GM19463 (cell line): ENCODE data around the gene MRAP2.
"Not testable (repeated sequence)": the region's sequence is repeated elsewhere in the genome, so short reads cannot be mapped to it uniquely, and the experiment has no call there.

Experiments
- ATAC-seq: cut with Tn5 transposase; IDR thresholded peaks from one replicate; pipeline ENCODE4 v1.9.1; 2021; ENCODE audit warnings: mild to moderate bottlenecking, moderate library complexity; ENCODE audit not compliant: unreplicated experiment

MRAP2 gene

DNA sequence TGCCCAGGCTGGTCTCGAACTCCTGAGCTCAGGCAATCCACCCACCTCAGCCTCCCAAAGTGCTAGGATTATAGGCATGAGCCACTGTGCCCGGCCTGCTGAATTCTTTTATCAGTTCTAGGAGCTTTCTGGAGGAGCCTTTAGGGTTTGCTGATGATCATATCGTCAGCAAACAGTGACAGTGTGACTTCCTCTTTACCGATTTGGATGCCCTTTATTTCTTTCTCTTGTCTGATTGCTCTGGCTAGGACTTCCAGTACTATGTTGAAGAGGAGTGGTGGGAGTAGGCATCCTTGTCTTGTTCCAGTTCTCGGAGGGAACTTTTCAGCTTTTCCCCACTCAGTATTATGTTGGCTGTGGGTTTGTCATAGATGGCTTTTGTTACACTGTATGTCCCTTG, 35.3 kb downstream of the MRAP2 start:
- not testable (repeated sequence) for ATAC-seq

DNA sequence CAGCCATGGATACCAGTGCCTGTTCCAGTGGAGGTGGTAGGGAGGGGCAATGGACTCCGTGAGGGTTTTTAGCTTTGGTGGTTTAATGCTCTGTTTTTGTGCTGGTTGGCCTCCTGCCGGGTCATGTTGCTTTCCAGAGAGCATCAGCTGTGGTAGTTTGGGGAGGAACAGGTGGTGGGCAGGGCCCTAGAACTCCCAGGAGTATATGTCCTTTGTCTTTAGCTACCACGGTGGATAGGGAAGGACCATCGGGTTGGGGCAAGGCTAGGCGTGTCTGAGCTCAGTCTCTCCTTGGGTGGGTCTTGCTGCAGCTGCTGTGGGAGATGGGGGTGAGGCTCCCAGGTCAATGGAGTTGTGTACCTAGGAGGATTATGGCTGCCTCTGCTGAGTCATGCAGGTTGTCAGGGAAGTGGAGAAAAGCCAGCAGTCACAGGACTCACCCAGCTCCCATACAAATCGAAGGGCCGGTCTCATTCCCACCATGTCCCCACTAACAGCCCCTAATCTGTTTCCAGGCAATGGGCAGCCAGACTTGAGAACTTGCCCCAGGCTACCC, 38.9 kb downstream of the MRAP2 start:
- ATAC-seq = no peak

DNA sequence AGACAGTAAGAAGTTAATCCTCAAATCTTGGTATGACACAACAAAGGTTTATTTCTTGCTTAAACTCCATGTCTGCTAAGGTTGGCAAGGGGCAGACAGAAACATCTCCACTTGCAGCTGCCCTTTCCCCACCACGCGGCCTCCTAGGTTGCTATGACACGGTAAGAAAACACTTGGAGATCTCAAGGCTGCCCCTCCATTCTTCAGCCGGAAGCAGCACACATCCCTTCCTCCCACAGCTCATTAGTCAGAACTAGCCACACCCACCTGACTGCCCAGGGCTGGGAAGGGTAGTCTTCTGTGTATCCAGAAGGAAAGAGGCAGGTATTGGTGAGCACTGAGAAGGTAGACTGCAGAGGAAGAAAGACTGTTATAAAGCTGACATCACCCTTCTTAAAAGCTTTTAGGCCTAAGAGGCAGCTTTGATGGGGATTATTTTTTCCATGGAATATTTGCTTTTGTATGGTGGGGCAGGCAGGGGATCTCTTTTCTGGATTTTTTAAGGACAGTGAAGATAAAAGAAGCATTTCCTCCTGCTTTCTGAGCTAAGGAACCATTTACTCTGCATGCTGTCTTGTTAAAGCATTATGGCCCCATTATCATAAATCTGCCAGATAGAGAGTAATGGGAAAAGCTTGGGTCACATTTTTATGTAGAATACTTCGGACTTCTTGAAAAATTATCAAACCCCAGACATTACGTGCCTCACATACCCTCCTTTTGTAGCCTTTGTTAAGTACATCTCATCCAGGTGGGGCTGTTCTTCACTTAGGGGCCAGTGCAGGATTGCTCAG, 41.6 kb downstream of the MRAP2 start:
- no peak for ATAC-seq

DNA sequence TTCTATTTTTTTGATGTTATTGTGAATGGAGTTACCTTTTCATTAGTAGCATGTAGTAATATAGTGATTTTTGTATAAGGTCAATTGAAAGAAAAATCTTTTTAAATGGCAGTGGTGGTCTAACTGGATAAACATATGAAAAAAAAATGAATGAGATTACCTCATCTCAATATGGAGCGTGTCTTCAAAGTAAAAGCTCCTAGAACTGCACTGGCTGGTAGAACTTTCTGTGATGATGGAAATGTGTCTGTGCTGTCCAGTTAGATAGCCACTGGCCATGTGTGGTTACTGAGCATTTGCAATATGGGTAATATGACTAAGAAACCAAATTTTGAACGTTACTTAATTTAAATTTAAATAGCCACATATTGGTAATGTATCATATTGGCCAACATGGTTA, 44.1 kb downstream of the MRAP2 start:
- ATAC-seq = no peak

DNA sequence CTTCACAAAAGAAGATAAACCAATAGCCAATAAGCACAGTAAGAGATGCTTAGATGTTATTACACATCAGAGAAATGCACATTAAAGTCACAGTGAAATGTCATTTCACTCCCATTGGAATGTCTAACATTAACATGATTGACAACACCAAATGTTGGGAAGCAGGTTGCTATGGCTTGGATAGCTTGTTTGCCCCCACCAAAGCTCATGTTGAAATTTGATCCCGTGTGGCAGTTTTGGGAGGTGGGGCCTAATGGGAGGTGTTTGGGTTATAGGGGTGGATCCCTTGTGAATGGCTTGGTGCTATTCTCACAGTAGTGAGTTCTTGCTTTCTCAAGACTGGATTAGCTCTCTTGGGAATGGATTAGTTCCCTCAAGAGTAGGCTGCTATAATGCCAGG, 44.8 kb downstream of the MRAP2 start:
- ATAC-seq = no peak

DNA sequence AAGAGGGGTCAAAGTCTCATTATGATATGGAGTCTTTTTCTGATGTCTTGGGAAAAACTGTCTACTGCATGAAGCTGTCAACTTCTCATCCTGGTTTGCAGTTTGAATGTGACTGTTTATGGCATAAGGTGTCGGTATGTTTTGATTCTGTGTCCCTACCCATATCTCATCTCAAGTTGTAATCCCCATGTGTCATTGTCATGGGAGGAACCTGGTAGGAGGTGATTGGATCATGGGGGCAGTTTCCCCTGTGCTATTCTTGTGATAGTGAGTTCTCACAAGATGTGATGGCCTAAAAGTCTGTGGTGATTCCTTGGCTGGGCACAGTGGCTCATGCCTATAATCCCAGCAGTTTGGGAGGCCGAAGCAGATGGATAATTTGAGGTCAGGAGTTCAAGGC, 47.6 kb downstream of the MRAP2 start:
- no peak for ATAC-seq

DNA sequence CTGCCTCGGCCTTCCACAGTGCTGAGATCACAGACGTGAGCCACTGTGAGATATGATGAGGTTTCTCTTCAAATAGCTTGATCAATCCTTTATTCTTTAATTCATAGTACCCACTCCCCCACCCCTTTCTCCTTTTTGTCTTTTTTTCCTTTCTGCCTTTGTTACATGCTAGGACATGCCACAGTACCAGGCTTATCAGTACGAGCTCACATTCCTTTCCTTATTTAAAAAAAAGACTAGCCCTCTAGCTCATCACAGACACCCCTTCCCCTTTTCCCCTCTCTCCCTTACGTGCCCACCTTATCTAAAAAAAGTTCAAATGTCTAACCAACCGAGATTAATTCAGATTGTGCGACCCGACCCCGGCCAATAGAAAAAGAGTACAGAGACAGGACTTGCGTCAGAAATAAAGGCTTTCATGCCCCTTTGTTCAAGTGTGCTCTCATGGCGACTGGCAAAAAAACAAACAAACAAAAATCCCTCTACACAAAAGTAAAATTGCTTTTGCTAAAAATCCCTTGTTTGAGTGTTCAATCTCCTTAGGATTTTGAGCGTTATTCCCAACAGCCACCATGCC, 49.2 kb downstream of the MRAP2 start:
- ATAC-seq = no peak

DNA sequence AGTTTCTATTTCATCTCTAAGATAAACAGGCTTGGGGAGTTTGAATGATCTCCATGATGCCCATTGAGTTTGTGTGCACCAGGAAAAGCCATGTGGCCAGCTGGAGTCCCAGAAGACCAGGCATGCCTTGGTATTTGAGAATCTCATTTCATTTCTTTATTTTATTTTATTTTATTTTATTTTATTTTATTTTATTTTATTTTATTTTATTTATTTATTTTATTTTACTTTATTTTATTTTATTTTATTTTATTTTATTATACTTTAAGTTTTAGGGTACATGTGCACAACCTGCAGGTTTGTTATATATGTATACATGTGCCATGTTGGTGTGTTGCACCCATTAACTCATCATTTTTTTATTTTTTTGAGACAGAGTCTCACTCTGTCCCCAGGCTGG, 51.1 kb downstream of the MRAP2 start:
- ATAC-seq = not testable (repeated sequence)

DNA sequence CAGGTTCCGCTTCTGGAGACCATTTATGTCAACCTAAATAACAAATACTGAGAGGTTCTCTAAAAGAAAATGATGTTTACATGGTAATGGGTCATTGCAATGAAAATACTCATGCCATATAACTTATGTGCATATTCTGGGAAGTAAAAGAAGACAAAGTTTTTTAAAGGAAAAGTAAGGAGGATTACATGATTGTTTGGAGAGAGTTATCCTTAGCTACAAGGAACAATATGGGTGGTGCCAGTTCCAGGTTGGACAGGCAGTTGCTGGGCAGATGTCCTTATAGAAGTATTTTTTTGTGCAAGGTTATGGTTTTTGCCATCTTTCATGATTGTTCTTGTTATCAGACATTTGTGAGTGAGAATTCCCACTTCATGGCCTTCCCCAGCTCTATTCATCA, 52.5 kb downstream of the MRAP2 start:
- no peak for ATAC-seq

DNA sequence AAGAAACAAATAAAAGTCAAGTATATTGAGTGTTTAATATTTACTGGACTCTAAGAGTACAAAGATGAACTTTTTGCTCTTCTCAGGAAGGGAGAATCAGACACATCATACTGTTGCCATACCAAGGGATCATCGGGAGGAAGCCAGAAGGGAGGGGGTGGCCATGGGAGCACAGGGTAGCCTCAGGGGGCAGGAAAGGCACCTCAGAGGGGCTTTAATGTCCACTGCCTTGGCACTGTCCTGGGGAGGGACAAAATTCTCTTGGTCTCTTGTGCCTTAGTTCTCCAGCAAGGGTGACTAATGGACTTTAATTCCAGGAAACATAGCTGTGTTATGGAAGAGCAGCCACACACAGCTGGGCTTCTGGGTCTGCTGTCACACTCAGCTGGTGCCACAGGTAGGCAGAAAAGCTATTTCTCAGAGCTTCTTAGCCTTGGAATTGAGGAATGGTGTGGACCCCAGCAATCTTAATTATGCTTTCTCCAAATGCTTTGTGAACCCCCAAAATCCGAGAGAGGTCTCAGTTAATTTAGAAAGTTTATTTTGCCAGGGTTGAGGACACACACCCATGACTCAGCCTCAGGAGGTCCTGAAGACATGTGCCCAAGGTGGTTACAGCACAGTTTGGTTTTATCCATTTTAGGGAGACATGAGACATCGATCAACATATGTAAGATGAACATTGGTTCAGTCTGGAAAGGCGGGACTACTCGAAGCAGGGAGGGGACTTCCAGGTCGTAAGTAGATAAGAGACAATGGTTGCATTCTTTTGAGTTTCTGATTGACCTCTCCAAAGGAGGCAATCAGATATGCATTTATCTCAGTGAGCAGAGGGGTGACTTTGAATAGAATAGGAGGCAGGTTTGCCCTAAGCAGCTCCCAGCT, 53.2 kb downstream of the MRAP2 start:
- ATAC-seq = no peak

DNA sequence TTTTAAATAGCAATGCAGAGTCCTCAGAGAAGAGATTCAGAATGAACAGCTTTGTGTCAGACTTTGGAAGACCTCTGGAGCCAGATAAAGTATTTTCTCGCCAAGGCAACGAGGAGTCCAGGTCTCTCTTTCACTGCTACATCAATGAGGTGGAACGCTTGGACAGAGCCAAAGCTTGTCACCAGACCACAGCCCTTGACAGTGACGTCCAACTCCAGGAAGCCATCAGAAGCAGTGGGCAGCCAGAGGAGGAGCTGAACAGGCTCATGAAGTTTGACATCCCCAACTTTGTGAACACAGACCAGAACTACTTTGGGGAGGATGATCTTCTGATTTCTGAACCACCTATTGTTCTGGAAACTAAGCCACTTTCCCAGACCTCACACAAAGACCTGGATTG, 55.5 kb downstream of the MRAP2 start:
- ATAC-seq = no peak

DNA sequence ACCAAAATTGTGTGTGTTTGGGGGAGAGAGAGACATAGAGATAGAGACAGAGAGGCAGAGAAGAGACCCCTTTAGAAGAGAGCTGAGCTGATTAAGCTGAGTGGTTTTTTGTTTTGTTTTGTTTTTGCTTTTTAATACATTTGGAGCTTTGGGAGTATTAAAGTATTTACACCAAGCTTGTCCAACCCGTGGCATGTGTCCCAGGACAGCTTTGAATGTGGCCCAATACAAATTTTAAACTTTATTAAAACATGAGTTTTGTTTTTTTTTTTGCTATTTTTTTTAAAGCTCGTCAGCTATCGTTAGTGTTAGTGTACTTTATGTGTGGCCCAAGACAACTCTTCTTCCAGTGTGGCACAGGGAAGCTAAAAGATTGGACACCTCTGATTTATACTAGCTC, 56.0 kb downstream of the MRAP2 start:
- ATAC-seq = no peak

DNA sequence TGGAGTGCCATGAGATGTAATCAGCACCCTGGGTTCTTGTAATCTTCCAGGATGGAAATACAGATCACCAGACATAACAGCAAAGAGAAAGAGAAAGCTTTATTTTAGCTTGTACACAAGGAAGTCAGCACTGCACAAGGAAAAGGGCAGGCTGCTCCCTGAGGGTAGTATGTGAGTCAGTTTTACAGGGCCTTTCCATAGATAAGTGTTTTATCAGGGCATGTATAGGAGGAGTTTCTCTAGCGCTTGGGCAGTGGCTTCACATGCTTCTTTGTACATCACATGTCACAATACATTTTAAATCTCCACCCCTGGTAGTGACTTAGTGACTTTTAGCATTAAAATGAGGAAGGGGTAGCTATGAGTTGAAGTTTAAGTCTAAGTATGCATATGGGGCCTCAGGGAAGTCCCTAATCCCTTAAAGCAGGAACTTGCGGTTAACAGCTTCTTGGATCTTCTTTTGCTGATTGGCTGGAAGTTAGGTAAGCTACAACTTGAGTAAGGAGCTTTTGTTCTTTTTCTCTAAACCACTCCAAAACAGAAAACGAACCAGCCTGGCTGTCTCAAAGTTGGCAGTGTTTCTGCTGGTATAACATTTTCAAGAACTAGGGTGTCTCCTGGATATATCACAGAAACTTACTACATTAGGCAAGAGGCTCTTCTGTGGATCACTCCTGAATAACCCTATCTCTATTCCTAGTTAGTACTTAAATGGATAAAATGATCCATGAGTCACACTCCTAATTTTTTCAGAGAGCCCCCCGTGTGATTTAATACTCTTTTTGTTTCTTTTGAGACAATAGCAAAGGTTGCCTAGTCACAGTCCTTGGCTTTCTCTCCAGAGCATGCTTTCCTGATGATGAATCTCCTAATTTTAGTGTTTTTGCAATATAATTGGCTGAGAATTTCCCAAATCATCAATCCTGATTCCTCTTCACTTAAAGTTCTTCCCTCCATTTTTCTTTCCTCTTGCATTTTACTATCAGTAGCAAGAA, 60.2 kb downstream of the MRAP2 start:
- peak; percentile 73 for ATAC-seq

DNA sequence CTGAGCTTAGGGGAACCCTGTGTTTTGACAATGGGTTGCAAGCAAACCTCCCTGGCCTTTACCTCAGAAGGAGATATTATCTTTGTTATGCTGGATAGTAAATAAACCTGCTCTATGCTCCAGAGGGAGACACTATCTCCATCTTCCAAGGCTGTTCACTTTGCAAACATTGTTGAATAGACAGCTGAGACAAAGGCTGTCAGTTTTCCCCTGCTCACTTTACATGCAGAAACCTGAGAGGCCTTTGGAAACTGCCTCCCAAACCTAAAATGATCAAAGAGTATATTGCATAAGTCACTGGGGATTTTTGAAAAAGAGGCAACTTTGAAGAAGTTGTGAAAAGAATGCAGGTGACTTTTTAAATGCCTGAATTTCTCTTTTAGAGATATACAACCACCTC, 61.6 kb downstream of the MRAP2 start:
- no peak for ATAC-seq

DNA sequence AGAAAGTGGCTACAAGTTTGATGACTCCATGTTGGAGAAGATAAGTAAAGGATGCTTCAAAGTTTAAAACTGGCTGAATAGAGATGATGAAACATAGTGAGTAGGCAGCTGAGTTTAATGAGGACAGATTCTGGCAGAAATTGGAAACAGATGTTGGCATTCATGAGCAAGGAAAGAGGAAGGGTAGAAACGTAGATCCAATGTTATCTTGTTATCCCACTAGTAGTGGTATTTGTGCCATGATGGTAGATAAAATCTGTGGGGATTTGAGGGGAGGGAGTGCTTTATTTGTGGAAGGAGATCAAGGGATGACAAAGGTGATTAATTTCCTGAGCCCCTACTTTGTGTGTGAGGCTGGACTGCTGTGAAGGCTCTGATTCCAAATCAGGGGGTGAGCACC, 69.5 kb downstream of the MRAP2 start:
- no peak for ATAC-seq

DNA sequence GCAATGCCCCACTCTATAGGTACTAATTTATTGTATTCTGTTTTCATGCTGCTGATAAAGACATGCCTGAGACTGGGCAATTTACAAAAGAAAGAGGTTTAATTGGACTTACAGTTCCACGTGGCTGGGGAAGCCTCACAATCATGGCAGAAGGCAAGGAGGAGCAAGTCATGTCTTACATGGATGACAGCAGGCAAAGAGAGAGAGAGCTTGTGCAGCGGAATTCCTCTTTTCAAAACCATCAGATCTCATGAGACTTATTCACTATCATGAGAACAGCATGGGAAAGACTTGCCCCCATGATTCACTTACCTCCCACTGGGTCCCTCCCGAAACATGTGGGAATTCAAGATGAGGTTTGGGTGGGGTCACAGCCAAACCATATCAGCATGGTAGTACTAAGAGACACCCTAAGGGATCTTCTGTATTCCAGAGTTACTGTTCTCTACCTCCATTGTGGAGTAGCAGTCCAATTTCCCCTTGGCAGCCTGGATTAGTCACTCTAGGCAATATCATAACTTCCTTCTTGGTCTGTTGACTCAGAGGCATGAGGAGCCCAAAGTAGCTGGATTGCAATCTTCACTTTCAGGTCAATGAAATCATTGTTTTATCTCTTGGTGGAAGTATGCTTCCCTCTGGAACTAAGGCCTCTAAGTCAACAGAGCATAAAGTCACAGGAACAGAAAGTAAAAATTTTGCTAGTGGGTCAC, 71.8 kb downstream of the MRAP2 start:
- not testable (repeated sequence) for ATAC-seq

DNA sequence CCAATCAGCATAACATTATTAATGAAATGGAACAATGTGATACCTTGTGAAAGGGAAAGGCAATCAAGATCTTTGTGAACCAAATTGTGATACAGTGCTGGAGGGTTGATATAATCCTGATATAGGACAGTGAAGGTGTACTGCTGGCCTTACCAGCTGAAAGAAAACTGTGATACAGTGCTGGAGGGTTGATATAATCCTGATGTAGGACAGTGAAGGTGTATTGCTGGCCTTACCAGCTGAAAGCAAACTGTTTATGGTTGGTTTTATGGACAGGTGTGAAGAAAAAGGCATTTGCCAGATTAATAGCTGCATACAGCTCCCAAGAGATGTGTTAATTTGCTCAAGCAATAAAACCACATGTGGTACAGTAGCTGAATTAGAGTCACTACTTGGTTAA, 73.9 kb downstream of the MRAP2 start:
- no peak for ATAC-seq

DNA sequence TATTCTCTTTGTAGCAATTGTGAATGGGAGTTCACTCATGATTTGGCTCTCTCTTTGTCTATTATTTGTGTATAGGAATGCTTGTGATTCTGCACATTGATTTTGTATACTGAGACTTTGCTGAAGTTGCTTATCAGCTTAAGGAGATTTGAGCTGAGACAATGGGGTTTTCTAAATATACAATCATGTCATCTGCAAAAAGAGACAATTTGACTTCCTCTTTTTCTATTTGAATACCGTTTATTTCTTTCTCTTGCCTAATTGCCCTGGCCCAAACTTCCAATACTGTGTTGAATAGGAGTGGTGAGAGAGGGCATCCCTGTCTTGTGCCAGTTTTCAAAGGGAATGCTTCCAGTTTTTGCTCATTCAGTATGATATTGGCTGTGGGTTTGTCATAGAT, 77.8 kb downstream of the MRAP2 start:
- not testable (repeated sequence) for ATAC-seq

DNA sequence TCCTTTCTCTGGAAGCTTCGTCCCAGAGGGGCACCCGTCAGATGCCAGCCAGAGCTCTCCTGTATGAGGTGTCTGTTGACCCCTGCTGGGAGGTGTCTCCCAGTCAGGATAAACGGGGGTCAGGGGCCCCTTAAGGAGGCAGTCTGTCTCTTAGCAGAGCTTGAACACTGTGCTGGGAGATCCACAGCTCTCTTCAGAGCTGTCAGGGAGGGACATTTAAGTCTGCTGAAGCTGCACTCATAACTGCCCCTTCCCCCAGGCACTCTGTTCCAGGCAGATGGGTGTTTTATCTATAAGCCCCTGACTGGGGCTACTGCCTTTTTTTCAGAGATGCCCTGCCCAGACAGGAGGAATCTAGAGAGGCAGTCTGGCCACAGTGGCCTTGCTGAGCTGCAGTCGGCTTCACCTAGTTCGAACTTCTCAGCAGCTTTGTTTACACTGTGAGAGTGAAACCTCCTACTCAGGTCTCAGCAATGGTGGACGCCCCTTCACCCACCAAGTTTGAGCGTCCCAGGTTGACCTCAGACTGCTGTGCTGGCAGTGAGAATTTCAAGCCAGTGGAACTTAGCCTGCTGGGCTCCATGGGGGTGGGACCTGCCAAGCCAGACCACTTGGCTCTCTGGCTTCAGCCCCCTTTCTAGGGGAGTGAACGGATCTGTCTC, 81.5 kb downstream of the MRAP2 start:
- not testable (repeated sequence) for ATAC-seq
